HepG2 (cell line): Measurements from ENCODE around the gene METAP1D. TPM values are rescaled to one million over a fixed set of nuclear protein-coding genes. Genes with fewer than 3 reads are reported as not detected.

ENCODE experiments used
- ATAD3A ChIP-seq: sonication (generic); formaldehyde crosslinking; IDR thresholded peaks from 2 replicates; pipeline ENCODE4 v1.4.0; 2020; ENCODE audit warnings: missing genetic modification reagents
- ELK4 ChIP-seq: sonication (generic); formaldehyde crosslinking; IDR thresholded peaks from 2 replicates; pipeline ENCODE4 v1.9.0; 2021; ENCODE audit warnings: missing genetic modification reagents, borderline replicate concordance
- GLMP ChIP-seq: sonication (generic); formaldehyde crosslinking; IDR thresholded peaks from 2 replicates; pipeline ENCODE4 v1.9.0; 2021; ENCODE audit warnings: missing genetic modification reagents, mild to moderate bottlenecking, borderline replicate concordance
- HMGXB3 ChIP-seq: sonication (generic); formaldehyde crosslinking; IDR thresholded peaks from 2 replicates; pipeline ENCODE4 v1.4.0; 2020; ENCODE audit warnings: missing genetic modification reagents, borderline replicate concordance
- HNRNPL ChIP-seq: fragments of 200-400 bp; formaldehyde crosslinking; IDR thresholded peaks from 2 replicates; pipeline ENCODE4 v1.6.1; 2017; ENCODE audit warnings: mild to moderate bottlenecking, low read depth, low read length
- KLF6 ChIP-seq: IDR thresholded peaks from 2 replicates; pipeline ENCODE4 v1.8.0; 2016; ENCODE audit warnings: missing biosample characterization, missing genetic modification reagents
- KLF9 ChIP-seq: IDR thresholded peaks from 2 replicates; pipeline ENCODE4 v1.6.1; 2016; ENCODE audit warnings: low read depth
- MIXL1 ChIP-seq: IDR thresholded peaks from 2 replicates; pipeline ENCODE4 v1.6.1; 2016
- POLR2AphosphoS2 ChIP-seq: IDR thresholded peaks from 2 replicates; pipeline ENCODE4 v1.6.1; 2011; ENCODE audit warnings: low read depth, low read length, improper control_type of control experiment
- ZBTB37 ChIP-seq: sonication (generic); formaldehyde crosslinking; IDR thresholded peaks from 2 replicates; pipeline ENCODE4 v1.4.0; 2020; ENCODE audit warnings: mild to moderate bottlenecking, missing genetic modification reagents
- ZNF20 ChIP-seq: sonication (generic); formaldehyde crosslinking; IDR thresholded peaks from 2 replicates; pipeline ENCODE4 v1.4.0; 2020; ENCODE audit warnings: mild to moderate bottlenecking, moderate library complexity, missing genetic modification reagents
- ZNF274 ChIP-seq: sonication (generic); formaldehyde crosslinking; IDR thresholded peaks from 2 replicates; pipeline ENCODE4 v1.5.1; 2020; ENCODE audit warnings: mild to moderate bottlenecking, missing genetic modification reagents
- ZNF354B ChIP-seq: sonication (generic); formaldehyde crosslinking; IDR thresholded peaks from 2 replicates; pipeline ENCODE4 v1.8.0; 2022; ENCODE audit warnings: mild to moderate bottlenecking, missing genetic modification reagents
- ZNF432 ChIP-seq: sonication (generic); formaldehyde crosslinking; IDR thresholded peaks from 2 replicates; pipeline ENCODE4 v1.5.0; 2020; ENCODE audit warnings: missing genetic modification reagents, mild to moderate bottlenecking, borderline replicate concordance
- ZNF44 ChIP-seq: sonication (generic); formaldehyde crosslinking; IDR thresholded peaks from 2 replicates; pipeline ENCODE4 v1.5.1; 2020; ENCODE audit warnings: mild to moderate bottlenecking, missing genetic modification reagents
- ZNF513 ChIP-seq: sonication (generic); formaldehyde crosslinking; conservative IDR thresholded peaks from 2 replicates; pipeline ENCODE4 v1.5.0; 2020; ENCODE audit warnings: missing genetic modification reagents
- ZNF530 ChIP-seq: sonication (generic); formaldehyde crosslinking; IDR thresholded peaks from 2 replicates; pipeline ENCODE4 v1.5.0; 2020; ENCODE audit warnings: low read depth, mild to moderate bottlenecking, missing genetic modification reagents
- ZNF570 ChIP-seq: sonication (generic); formaldehyde crosslinking; IDR thresholded peaks from 2 replicates; pipeline ENCODE4 v1.4.0; 2020; ENCODE audit warnings: mild to moderate bottlenecking, missing genetic modification reagents, borderline replicate concordance
- ZNF580 ChIP-seq: IDR thresholded peaks from 2 replicates; pipeline ENCODE4 v1.6.1; 2016; ENCODE audit warnings: low read depth, borderline replicate concordance
- polyA plus RNA-seq, 8 experiments: library from polyadenylated mRNA; depleted of rRNA in 3 of 8; stranded (reverse) in 7 of 8; unstranded in 1 of 8; fragments of >200 nt; fragmentation: Illumina TruSeq in 4 of 8; extraction: Trizol in 4 of 8; gene quantifications; 2 replicates each; pipeline versions ENCODE4 v1.2.1 to v1.2.3, GENCODE V29; 2011 to 2016; ENCODE audit warnings: low read depth in 4 of 8, missing spikeins in 1 of 8, mixed read lengths in 1 of 8; ENCODE audit not compliant: insufficient read depth in 1 of 8
- total RNA-seq, 5 experiments: library from RNA; depleted of rRNA; stranded (reverse); fragments of >200 nt; fragmentation: Illumina TruSeq; extraction: Trizol; gene quantifications; 2 replicates each; pipeline ENCODE4 v1.2.3, GENCODE V29; 2016; ENCODE audit warnings: low read depth in 1 of 5

METAP1D gene
- total and polyA plus RNA-seq, 2 of the 13 experiments (the other 11 are each of a cell fraction or from before 2014, with no cell fraction given): 14.7 to 21.6 TPM

- TF ChIP-seq ZNF432 (CRISPR knock-in tag) (no peak), POLR2AphosphoS2 (no peak), ZNF44 (CRISPR knock-in tag) (no peak), KLF9 (CRISPR knock-in tag) (no peak), ZNF20 (CRISPR knock-in tag) (no peak), ZNF513 (CRISPR knock-in tag) (no peak), ZNF274 (CRISPR knock-in tag) (no peak), ZBTB37 (no peak), HNRNPL (no peak), ZNF354B (CRISPR knock-in tag) (no peak), ELK4 (CRISPR knock-in tag) (no peak), ZNF580 (CRISPR knock-in tag) (no peak), ATAD3A (no peak), KLF6 (CRISPR knock-in tag) (no peak), GLMP (CRISPR knock-in tag) (no peak), ZNF530 (CRISPR knock-in tag) (no peak), MIXL1 (CRISPR knock-in tag) (no peak), ZNF570 (no peak), HMGXB3 (no peak)
These were observed 86.8 kb downstream of the METAP1D start (continued) for GRCh38 chr2:172086241-172087206.
